Kidney epithelial cell (primary cell): Measurements from ENCODE around the gene NALCN. TPM values are rescaled to one million over a fixed set of nuclear protein-coding genes. Genes with fewer than 3 reads are reported as not detected.

Experiments used
- DNase-seq: peaks from one replicate; pipeline ENCODE4 v3.0.0-alpha.2; 2010; ENCODE audit warnings: low read depth
- H3K27me3 ChIP-seq: 2 replicates; pipeline ENCODE4 v1.6.0; 2011; ENCODE audit warnings: low read length; ENCODE audit not compliant: control insufficient read depth, insufficient read depth
- H3K36me3 ChIP-seq: 2 replicates; pipeline ENCODE4 v1.5.1; 2011; ENCODE audit warnings: low read length; ENCODE audit not compliant: control insufficient read depth, insufficient read depth
- H3K4me3 ChIP-seq: 2 replicates; pipeline ENCODE4 v1.5.1; 2011; ENCODE audit warnings: low read depth, mild to moderate bottlenecking, control low read depth, low read length
- total RNA-seq: library from RNA; depleted of rRNA; stranded (reverse); fragments of >200 nt; gene quantifications from 2 replicates; pipeline ENCODE4 v1.2.3, GENCODE V29; 2015
- TF ChIP-seq, protein P1 (sequence below): IDR thresholded peaks from 2 replicates; pipeline ENCODE4 v1.5.1; 2011; ENCODE audit warnings: mild to moderate bottlenecking, moderate library complexity, low read length, control low read depth, inconsistent platforms; ENCODE audit not compliant: insufficient read depth, poor library complexity, severe bottlenecking

The NALCN gene
- total RNA-seq, 1 donor from 2014 or later: 1.8 TPM

DNA sequence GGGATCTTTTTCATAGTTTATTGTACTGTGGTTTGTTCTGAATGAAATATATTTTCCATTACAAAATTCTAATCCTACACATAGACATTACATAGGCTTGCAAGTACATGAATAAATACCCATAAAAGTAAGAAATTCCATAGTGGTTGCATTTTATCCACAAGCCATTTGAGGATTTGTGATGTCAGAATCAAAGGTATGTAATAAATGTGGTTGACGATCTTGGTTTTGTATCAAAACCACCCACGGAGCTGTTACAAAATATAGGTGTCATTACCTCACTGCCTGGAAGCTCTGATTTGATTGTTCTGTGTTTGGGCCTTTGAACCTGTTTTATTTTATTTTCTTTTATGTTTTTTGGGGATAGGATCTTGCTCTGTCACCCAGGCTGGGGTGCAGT, 125.1 kb downstream of the NALCN start:
- Histone ChIP-seq H3K4me3 (no peak overlapping the region), H3K36me3 (no peaks in the 10 kb centered on the region), H3K27me3 (no peaks in the 10 kb centered on the region)
- TF ChIP-seq, protein P1, sequence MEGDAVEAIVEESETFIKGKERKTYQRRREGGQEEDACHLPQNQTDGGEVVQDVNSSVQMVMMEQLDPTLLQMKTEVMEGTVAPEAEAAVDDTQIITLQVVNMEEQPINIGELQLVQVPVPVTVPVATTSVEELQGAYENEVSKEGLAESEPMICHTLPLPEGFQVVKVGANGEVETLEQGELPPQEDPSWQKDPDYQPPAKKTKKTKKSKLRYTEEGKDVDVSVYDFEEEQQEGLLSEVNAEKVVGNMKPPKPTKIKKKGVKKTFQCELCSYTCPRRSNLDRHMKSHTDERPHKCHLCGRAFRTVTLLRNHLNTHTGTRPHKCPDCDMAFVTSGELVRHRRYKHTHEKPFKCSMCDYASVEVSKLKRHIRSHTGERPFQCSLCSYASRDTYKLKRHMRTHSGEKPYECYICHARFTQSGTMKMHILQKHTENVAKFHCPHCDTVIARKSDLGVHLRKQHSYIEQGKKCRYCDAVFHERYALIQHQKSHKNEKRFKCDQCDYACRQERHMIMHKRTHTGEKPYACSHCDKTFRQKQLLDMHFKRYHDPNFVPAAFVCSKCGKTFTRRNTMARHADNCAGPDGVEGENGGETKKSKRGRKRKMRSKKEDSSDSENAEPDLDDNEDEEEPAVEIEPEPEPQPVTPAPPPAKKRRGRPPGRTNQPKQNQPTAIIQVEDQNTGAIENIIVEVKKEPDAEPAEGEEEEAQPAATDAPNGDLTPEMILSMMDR: no peak
- no peak for DNase-seq

DNA sequence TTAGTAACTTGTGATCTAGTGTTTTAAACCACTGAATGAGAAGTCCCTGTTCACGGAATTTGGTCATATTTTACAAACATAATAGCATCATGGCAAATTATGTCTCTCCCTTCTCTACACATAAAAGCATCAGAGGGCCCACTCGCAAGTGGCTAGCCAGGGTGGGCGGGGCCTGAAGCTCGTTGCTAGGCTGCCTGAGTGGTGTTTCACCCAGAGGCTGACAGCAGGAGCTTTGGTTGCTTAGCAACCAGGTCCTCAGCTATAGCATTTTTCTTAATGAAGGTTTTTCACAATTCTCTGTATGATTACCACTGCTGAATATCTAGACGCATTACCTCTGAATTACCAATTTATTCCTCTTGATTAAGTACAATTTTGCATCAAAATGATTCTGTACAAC, 126.5 kb downstream of the NALCN start:
- H3K36me3 ChIP-seq: no peaks in the 10 kb centered on the region
- no peaks in the 10 kb centered on the region for H3K27me3 ChIP-seq
- TF ChIP-seq, protein P1: no peak
- no peak for DNase-seq
- no peak overlapping the region for H3K4me3 ChIP-seq

- TF ChIP-seq, protein P1: no peak
- no peak for DNase-seq
- no peaks in the 10 kb centered on the region for H3K36me3 ChIP-seq
- no peak overlapping the region for H3K4me3 ChIP-seq
- no peaks in the 10 kb centered on the region for H3K27me3 ChIP-seq
These were observed 132.5 kb downstream of the NALCN start for GRCh38 chr13:101283782-101284181.

DNA sequence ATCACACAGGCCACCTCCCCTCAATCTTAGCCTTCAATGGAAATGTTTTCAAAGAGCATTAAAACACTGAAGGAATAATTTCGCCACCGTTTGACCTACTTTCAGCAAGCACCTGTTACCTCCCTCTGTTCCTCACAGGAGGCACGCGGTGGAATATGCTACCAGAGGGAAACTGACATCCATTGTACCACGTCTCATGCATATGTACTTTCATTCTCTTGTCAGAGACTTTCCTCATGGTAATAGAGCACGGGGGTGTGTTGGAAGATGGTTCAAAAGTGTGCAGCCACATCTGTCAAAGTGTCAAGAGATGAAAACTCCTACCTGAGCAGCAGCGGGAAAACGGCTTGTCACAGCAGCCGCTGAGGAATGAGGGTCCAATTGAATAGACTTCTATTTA, 143.4 kb downstream of the NALCN start:
- TF ChIP-seq, protein P1: no peak
- Histone ChIP-seq H3K27me3 (no peaks in the 10 kb centered on the region), H3K36me3 (no peaks in the 10 kb centered on the region), H3K4me3 (no peak overlapping the region)
- no peak for DNase-seq

DNA sequence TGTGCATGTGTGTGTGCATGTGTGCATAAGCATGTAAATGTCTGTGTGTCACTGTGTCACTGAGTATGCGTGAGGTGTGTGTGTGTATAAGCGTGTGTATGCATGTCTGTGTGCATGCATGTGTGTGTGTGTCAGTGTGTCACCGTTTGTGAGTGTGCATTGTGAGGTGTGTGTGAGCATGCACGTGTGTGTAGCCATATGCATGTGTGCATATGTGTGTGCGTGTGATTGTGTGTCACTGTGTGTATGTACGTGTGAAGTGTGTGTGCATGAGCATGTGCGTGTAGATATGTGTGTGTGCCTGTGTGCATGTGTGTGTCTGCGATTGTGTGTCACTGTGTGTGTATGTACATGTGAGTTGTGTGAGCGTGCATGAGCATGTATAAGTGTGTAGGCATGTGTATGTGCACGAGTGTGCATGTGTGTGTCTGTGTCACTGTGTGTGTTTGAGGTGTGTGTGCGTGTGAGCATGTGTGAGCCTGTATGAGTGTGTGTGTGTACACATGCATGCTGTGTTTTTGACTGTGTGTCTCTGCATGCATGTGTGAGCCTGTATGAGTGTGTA, 144.5 kb downstream of the NALCN start:
- TF ChIP-seq, protein P1: no peak
- Histone ChIP-seq H3K4me3 (no peak overlapping the region), H3K36me3 (no peaks in the 10 kb centered on the region), H3K27me3 (no peaks in the 10 kb centered on the region)
- DNase-seq: no peak

GRCh38 chr13:101267656-101268055, 148.7 kb downstream of the NALCN start:
- no peaks in the 10 kb centered on the region for H3K36me3 ChIP-seq
- TF ChIP-seq, protein P1: no peak
- H3K27me3 ChIP-seq: no peaks in the 10 kb centered on the region
- peak; percentile 91 for DNase-seq
- H3K4me3 ChIP-seq: no peak overlapping the region
